Kidney (tissue), 14 donors: Measurements from ENCODE around the gene CCDC32. TPM values are rescaled to one million over a fixed set of nuclear protein-coding genes. Genes with fewer than 3 reads are reported as not detected.

Experiments used
- DNase-seq, 5 donors: peaks; one replicate each; pipeline ENCODE4 v3.0.0-alpha.2; 2013 to 2020
- FAIRE-seq: peaks from 2 replicates; lab custom pipeline; 2012; peaks lifted over from hg19 to GRCh38; lab: Jason Lieb, UNC
- H3K27ac ChIP-seq, 2 donors: one replicate each; pipeline ENCODE4 v1.7.0; 2013; ENCODE audit warnings: low read depth in 2 of 2, low read length in 2 of 2, inconsistent platforms in 1 of 2
- H3K27me3 ChIP-seq: one replicate; pipeline ENCODE4 v1.7.1; 2013; ENCODE audit warnings: low read length, inconsistent platforms; ENCODE audit not compliant: control insufficient read depth, insufficient read depth
- H3K36me3 ChIP-seq, 3 donors: one replicate each; pipeline versions ENCODE4 v1.7.0 to v1.7.1; 2013; ENCODE audit warnings: low read length in 3 of 3, control low read depth in 1 of 3, inconsistent platforms in 1 of 3; ENCODE audit not compliant: insufficient read depth in 3 of 3, control insufficient read depth in 2 of 3
- H3K4me1 ChIP-seq, 3 donors: one replicate each; pipeline versions ENCODE4 v1.7.0 to v1.7.1; 2013; ENCODE audit warnings: low read length in 3 of 3, inconsistent platforms in 1 of 3, low read depth in 1 of 3; ENCODE audit not compliant: control insufficient read depth in 2 of 3, insufficient read depth in 2 of 3
- H3K4me3 ChIP-seq, 3 donors: one replicate each; pipeline versions ENCODE4 v1.7.0 to v1.8.1; 2013; ENCODE audit warnings: low read length in 3 of 3, control low read depth in 1 of 3, inconsistent platforms in 1 of 3
- H3K9ac ChIP-seq, 3 donors: one replicate each; pipeline versions ENCODE4 v1.7.0 to v1.7.1; 2013; ENCODE audit warnings: low read length in 3 of 3, control low read depth in 1 of 3, inconsistent platforms in 1 of 3
- H3K9me3 ChIP-seq, 3 donors: one replicate each; pipeline versions ENCODE4 v1.7.0 to v1.7.1; 2013; ENCODE audit warnings: low read length in 3 of 3, control low read depth in 1 of 3, inconsistent platforms in 1 of 3; ENCODE audit not compliant: control insufficient read depth in 2 of 3, insufficient read depth in 1 of 3
- intact Hi-C: fragments of 100-400 bp; cut with DNase I; formaldehyde crosslinking; loops from one replicate; pipeline ENCODE4 v1.11.1; 2022
- polyA plus RNA-seq: library from polyadenylated mRNA; stranded (reverse); fragments of 350-450 nt; fragmentation: Illumina TruSeq; extraction: RNeasy Lipid Tissue Mini Kit (QIAGEN cat#74804); gene quantifications from one replicate; pipeline ENCODE4 v1.2.3, GENCODE V29; 2014; ENCODE audit warnings: low read depth, low replicate concordance; ENCODE audit not compliant: insufficient read depth
- total RNA-seq: library from RNA; stranded (reverse); fragmentation: NEBNext Ultra II Directional; extraction: Animal tissue kit (Norgen Biotek cat#: 25700); gene quantifications from one replicate; pipeline ENCODE4 v1.2.1, GENCODE V29; 2021
- TF ChIP-seq, protein P1 (sequence below): IDR thresholded peaks from 3 replicates; pipeline ENCODE4 v1.5.1; 2012; ENCODE audit warnings: mild to moderate bottlenecking, moderate library complexity, borderline replicate concordance; ENCODE audit not compliant: insufficient read depth; ENCODE audit errors: extremely low read depth
- donor health status: control.
- donor health status: control.
- donor health status: control.
- donor health status: control.
- donor health status: control.
- donor health status: DM: yes; HTN: yes; CAD: no.
- donor health status: Normal renal cell carcinoma (clear cell type).

The CCDC32 gene
- total and polyA plus RNA-seq, 2 donors from 2014 or later = 34.4 to 35.9 TPM

DNA sequence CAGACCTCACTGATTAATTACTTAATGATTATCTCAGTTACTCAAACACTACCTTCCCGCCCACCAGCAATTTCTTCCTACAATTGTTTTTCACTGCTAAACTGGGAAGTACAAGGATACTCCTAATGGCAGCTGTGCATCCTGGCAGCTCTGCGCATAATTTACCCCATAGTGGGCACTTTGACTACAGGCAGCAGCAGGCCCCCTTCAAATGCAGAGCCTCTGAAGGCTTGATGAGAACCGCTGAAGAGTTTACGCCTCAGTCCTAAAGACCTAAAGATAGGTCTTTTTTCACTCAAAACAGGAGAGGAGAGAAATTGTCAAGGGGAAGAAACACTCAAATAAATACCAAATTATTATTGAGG lies 10.7 kb downstream of the CCDC32 start:
- FAIRE-seq (no peak), DNase-seq (no peak)
- no peak overlapping the region for H3K4me3 ChIP-seq
- intact Hi-C loops = no loop called here
- peaks cover 0 to 11% (median 9%) of the 10 kb centered on the region in 3 donors for H3K36me3 ChIP-seq
- H3K9me3 ChIP-seq = no peaks in the 10 kb centered on the region
- TF ChIP-seq, protein P1, sequence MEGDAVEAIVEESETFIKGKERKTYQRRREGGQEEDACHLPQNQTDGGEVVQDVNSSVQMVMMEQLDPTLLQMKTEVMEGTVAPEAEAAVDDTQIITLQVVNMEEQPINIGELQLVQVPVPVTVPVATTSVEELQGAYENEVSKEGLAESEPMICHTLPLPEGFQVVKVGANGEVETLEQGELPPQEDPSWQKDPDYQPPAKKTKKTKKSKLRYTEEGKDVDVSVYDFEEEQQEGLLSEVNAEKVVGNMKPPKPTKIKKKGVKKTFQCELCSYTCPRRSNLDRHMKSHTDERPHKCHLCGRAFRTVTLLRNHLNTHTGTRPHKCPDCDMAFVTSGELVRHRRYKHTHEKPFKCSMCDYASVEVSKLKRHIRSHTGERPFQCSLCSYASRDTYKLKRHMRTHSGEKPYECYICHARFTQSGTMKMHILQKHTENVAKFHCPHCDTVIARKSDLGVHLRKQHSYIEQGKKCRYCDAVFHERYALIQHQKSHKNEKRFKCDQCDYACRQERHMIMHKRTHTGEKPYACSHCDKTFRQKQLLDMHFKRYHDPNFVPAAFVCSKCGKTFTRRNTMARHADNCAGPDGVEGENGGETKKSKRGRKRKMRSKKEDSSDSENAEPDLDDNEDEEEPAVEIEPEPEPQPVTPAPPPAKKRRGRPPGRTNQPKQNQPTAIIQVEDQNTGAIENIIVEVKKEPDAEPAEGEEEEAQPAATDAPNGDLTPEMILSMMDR = no peak
- H3K4me1 ChIP-seq = no peaks in the 10 kb centered on the region
- H3K27ac ChIP-seq = no peak overlapping the region
- no peak overlapping the region for H3K9ac ChIP-seq
- no peaks in the 10 kb centered on the region for H3K27me3 ChIP-seq

DNA sequence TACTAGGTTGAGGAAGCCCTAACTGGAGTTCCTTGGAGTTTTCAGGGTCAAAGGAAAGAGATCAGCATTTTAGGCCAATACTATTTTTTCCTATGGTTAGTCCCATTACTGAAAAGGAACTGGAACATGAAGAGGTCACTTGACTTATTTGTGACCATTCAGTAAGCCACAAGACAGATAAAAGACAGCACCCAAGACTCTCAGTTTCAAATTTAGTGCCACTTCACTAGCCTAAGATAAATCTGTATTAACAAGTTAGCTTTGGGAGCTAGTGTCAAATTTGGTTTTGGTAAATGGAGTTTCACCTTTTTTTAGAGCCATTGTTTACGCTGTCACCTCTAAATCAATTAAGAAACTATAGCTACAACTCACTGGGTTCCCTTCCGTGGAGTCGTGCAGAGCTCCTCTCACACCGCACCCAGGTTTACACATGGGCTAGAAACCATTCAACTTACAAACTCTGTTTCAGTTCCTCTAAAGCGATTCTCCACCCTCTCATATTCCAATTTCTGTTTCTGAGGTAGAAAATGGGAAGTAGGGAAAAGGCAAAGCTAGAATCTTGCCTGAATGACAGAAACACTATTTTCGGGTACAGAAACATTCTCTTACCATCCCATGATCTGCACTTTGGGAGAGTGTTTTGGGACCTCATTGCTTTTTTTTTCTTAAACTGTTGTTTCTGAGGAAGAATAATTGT lies 14.4 kb downstream of the CCDC32 start:
- TF ChIP-seq, protein P1 = no peak
- no peak overlapping the region for H3K9ac ChIP-seq
- FAIRE-seq (no peak), DNase-seq (no peak)
- H3K4me3 ChIP-seq = no peak overlapping the region
- H3K9me3 ChIP-seq = no peaks in the 10 kb centered on the region
- H3K4me1 ChIP-seq = no peaks in the 10 kb centered on the region
- H3K36me3 ChIP-seq = peaks cover 0 to 8% (median 5%) of the 10 kb centered on the region in 3 donors
- H3K27ac ChIP-seq = no peak overlapping the region
- intact Hi-C loops = no loop called here
- H3K27me3 ChIP-seq = no peaks in the 10 kb centered on the region

DNA sequence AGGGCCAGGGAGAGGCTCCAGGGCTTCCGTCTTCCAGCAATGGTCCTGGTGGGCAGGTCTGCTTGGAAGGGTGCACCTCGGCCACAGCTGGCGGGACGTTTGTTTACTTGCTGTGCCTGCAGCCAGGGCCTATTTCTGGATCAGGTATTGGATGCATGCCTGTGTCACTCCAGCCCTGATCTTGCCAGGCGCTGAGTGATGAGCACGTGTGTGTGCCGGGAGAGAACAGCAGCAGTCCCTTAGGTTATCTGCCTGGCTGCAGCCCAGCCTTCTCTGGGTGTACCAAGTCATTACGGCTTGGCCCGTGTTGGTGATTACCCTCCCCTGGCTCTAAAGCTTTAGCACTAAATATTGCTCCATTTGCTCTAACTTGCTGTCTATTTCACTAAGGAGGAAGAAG lies 14.9 kb downstream of the CCDC32 start:
- FAIRE-seq (no peak), DNase-seq (no peak)
- Histone ChIP-seq H3K9me3 (no peaks in the 10 kb centered on the region), H3K9ac (no peak overlapping the region), H3K27ac (no peak overlapping the region), H3K36me3 (peaks cover 0 to 6% (median 4%) of the 10 kb centered on the region in 3 donors), H3K4me3 (no peak overlapping the region), H3K27me3 (no peaks in the 10 kb centered on the region), H3K4me1 (no peaks in the 10 kb centered on the region)
- intact Hi-C loops = no loop called here
- TF ChIP-seq, protein P1 = no peak
